Measurements from ENCODE around the gene MAD1L1.

Gene MAD1L1

DNA sequence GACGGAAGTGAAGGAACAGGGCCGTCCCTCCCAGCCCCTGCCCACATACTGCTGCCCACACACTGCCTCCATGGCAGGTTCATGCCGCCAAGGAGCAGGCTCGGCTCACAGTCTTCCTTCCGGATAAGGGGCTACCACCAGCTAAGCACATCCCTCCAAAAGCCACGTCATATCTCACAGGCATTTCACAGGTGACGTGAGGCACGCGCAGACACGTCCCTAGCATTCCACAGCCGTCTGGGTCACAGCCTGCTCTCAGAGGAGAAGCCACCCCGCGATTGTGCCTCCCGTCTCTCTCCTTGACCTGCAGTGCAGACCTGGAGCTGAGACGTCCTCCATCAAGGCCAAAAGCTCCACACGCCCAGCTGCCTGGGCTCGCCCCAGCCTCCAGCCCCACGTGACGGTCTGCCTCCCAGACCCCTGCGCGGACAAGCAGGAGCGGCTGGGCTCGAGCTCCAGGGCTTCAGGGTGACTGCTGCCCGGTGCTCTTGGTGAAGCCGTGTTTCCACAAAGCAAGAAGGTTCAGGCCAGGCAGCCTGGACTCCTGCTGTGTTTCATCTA is 114.0 kb downstream of the MAD1L1 start:
- no peak for DNase-seq (ENCODE audit: low read depth, low spot score)

DNA sequence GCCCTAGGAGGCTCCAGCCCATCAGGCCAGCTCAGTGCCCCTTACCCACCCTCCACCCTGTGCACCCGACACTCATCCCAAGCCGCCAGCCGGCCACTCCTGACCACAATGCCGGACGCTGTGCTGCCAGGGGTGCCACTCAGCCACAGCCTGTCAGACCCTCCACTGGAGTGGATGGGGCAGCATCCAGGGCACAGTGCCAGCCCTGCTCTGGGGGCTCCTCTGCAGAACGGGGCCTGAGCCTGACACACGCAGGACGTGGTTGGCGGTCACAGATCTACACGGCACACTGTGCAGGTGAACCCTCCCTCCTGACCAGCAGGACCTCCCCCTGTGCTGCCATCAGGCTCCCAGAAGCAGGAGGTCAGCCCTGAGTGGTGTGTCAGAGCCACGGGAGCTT is 114.7 kb downstream of the MAD1L1 start:
- no peak for DNase-seq (ENCODE audit: low read depth, low spot score)

DNA sequence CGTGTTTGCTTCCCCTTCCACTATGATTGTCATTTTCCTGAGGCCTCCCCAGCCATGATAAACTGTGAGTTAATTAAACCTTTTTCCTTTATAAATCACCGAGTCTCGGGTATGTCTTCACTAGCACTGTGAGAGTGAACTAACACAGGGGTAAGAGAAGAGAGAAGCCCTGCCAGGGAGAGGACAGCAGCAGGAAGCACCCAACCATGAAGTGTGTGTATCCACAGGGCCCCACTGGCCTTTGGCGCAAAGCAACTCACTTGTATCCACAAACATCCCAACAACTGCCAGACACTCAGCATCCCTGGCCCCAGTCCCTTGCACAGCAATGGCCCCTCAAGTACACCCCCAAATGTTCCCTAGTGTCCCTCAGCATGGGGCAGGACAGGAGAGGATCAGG is 115.1 kb downstream of the MAD1L1 start:
- DNase-seq (ENCODE audit: low read depth, low spot score), result no peak

DNA sequence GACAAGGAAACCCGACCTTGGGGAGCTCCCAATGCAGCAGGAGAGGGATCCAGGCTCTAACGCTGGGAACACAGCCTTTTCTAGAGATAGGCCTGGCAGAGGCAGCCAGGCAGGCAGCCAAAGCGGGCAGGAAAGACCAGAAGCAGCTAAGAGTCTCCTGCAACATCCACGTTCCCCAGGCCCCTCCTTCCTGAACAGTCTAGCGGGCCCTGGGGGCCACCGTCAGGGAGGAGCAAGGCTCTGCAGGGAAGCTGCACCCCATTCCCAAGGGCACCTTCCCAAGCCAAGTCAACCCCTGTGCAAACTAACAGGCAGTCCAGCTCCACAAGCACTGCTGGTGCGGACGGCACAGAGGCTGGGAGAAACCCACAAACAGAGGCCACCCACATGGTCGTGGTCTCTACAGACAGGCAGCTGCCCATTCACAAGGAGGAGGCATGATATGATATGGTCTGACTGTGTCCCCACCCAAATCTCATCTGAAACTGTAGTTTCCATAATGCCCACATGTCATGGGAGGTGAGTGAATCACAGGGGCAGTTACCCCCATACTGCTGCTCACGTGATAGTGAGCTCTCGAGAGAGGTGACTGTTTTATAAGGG is 115.7 kb downstream of the MAD1L1 start:
- DNase-seq (ENCODE audit: low read depth, low spot score), result no peak

DNA sequence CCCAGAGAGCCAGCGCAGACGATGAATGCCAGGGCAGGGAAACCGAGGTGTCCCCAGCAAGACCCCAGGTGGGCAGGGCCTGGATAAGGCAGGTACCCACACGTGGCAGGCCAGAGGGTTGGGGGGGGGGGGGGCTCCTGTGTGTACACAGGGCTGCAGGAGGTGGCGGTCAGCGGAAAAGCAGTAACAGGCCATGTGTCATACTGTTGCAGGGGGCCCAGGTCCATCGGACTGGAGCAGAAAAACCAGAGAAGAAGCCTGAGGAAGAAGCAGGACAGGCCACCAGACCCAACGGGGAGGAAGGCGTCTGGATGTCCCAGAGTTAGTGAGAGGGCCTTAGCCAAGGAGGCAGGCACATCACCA is 116.3 kb downstream of the MAD1L1 start:
- no peak for DNase-seq (ENCODE audit: low read depth, low spot score)

DNA sequence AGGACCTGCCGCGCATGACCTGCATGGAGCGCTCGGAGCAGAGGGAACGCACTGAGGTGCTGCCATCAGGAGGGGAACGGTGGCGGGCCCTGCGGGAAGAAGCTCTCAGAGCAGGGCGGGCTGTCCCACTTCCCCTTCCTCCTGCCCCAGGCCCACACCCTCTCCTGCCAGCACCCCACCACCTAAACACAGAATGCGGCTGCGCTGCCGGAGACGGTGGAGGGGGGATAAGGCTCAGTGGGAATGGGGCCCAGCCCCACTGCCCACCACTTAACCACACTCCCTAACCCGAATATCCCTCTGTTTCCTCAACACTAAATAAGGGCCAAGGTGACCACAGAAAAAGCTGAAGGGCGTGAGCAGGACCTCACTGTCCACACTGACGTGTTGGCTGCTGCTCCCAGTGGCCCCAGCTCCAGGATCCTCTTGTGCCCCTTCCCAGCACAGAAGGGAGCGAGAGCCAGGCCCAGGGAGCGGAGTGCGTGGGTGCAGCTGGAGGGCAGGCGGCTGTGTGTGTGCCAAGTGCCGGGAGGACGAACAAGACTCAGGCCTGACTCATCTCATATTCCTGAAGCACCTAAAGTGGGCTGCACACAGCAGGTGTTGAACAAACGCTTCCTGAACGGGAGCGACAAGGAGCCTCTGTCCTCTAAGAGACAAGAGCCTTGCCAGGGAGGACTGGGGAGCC is 116.8 kb downstream of the MAD1L1 start:
- no peak for DNase-seq (ENCODE audit: low read depth, low spot score)

DNA sequence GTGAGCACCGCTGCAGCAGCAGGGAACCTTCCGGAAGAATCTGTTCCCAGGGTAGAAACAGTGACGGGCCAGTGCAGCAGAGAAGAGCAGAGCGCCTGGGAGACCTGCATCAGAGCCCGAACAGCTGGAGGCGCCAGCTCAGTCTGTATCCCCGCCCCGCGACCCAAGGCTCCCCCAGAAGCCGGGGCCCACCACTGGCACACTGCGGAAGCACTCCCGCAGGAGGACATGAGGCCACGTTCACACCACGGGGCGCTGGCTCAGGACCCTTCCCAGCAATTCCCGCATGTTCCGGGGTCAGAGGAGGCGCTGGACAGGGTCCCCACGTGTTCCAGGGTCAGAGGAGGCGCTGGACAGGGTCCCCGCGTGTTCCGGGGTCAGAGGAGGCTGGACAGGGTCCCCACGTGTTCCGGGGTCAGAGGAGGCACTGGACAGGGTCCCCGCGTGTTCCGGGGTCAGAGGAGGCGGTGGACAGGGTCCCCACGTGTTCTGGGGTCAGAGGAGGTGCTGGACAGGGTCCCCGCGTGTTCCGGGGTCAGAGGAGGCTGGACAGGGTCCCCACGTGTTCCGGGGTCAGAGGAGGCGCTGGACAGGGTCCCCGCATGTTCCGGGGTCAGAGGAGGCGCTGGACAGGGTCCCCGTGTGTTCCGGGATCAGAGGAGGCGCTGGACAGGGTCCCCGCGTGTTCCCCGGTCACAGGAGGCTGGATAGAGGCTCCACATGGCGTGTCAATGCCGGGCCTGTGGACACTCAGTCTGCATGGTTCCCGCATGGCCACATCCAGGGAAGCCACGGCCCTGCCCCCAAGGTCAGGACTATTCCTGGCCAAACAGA is 117.6 kb downstream of the MAD1L1 start:
- DNase-seq (ENCODE audit: low read depth, low spot score), result no peak

DNA sequence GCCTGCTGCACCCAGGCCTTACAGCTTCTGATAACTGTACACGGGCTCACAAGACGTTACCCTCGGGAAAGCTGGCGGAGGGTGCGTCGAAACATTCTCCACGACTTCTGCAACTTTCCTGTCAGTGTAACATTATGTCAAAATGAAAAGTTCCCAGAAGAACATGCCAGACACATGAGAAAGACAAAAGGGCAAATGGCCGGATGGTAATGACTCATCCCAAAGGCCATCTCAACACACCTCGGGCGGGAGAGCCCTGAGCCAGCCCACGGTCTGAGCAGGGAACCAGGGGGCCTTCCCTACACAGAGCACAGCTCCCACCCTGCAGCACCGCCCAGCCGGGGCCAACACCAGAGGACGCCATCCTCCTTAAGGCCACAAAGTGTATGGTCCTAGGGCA is 118.7 kb downstream of the MAD1L1 start:
- DNase-seq (ENCODE audit: low read depth, low spot score), result no peak

DNA sequence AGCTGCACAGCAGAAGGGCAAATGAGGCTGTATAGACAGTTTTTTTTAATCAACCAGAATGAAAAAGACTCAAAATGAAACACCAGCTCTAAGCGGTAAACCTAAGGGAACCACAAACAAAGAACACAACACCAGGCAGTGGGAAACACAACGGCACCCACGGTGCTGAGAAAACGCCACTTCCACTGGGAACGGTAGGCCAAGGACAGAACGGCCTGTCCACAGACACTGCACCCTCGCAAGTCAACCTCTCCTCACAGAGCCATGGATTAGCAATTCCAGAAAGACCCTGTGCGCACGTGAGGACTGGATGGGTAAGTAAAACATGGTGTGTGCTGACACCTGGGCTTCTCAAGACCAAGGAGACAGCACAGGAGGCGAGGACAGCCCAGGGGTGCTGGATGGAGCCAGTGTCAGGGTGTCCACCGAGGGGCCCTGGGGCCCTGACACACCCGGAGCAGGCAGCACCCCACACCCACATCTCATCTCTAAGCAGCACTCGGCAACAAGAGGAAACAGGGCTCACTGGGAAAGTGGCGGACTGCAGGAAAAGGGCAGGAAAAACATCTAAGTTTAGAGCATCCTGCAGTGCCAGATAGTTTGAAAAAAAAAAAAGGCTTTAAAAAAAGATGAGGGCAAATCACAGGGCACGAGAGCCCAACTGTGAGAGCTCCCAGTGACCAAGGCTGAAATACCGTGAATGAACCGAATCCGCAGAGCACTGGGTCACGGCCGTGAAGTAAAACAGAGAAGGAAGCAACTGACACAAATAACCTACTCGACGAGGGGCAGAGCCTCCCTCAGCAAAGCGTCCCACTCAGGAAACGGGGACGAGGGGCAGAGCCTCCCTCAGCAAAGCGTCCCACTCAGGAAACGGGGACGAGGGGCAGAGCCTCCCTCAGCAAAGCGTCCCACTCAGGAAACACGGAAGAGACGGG is 120.2 kb downstream of the MAD1L1 start:
- DNase-seq (ENCODE audit: low read depth, low spot score), result no peak

DNA sequence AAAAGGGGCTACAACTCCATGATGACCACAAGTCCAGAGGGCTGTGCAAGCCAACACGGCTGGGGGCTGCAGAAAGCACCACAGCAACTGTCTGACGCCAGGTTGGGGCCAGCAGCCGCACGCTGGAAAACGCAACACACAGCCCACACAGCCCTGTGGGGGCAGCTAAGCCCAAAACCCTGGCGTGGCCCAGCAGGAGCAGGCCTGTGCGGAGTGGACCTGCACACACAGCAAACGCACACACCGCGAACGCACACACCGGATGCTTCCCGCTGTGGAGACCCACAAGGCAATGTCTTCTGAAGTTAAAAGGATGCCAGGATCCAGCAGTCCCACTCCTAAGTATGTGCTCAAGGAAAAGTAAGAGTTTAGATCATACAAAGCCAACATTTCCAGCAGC is 121.2 kb downstream of the MAD1L1 start:
- DNase-seq (ENCODE audit: low read depth, low spot score), result no peak

DNA sequence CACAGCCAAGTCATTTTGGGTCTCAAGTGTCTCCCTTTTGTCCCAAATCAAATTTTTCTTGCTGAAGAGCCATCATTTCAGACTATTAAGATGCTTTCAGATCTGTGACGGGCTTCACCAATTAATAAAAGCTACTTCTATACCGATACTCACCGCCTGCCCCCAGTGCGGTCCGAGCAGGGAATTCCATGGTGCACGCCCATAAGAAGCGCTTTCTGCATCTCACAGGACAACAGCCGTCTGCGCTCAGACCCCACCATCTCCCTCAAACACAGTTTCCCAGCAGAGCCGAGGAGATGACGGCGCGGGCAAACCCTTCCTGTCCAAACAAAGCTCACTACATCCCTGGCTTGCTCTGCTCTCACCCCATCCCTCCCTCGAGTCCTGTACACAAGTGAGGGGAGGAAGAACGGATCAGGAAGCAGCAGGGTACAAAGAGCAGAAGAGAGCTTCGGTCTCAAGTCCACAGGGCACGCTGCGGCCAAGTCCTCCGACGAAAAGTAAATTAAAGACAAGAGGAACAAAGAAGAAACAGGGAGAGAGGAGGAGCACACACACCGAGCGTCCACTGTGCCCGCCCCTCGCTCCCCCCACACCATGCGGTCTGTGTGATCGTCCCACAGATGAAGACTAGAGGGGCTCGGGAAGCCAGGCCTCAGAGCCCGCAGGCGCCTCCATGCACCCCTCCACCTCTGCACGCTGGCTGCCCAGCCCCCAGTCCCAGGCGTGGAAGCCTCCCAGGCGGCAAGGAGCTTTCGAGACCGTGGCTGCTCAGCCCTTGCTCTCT is 121.9 kb downstream of the MAD1L1 start:
- no peak for DNase-seq (ENCODE audit: low read depth, low spot score)

DNA sequence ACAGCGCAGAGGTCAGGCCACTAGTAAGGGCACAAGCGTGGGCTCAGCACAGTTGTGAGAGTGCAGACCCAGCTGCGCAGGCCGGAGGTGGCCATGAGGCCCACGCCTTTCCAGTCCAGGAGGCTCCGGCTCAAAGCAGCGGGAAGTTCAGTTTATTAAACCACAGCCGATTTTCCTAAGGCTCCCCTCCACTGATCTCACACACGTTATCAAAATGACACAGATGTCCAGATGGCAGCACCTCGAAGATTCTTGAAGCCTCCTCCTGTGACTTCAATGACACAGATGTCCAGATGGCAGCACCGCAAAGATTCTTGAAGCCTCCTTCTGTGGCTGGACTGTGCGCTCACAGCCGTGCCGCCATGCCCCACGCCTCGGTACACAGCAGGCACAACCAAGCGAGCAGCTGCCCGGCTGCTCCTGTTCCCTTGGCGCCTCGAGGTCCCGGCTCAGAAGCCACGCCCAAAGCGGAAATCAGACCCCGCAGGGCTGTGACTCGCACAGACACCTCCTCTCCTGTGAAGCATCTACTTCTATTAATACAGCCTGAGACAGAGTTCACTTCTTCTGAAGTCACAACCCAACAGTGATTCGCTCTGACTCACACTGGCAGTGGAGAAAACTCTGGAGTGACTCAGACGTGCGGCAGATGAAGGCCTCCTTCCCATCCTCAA is 122.7 kb downstream of the MAD1L1 start:
- no peak for DNase-seq (ENCODE audit: low read depth, low spot score)

DNA sequence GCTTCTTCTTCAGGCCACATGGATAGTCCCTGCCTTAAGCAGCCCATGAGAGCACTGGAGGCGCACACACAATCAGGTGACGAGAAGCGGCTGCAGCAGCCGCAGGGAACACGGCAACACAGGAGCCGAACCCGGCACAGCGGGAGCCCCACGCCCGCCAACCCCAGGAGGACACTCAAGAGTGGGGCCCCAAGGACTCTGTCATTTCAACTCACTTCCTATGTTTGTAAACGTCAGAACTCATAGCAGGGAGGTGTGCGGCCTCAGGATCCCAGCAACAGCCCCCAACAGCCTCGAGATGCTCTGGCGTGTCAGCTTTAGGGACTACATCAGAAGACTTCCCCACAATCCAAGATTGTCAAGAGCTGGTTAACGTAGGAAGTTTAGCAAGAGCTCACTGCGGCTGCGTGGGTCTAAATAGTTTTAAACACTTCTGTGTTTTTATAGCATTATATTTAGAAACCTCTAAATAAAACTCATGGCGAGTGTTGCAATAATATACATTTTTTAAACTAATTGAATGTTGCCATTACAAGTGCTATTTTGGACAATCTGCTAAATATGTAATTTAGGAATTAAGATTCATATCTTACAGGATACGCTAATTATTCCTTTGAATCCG is 123.4 kb downstream of the MAD1L1 start:
- DNase-seq (ENCODE audit: low read depth, low spot score), result no peak

DNA sequence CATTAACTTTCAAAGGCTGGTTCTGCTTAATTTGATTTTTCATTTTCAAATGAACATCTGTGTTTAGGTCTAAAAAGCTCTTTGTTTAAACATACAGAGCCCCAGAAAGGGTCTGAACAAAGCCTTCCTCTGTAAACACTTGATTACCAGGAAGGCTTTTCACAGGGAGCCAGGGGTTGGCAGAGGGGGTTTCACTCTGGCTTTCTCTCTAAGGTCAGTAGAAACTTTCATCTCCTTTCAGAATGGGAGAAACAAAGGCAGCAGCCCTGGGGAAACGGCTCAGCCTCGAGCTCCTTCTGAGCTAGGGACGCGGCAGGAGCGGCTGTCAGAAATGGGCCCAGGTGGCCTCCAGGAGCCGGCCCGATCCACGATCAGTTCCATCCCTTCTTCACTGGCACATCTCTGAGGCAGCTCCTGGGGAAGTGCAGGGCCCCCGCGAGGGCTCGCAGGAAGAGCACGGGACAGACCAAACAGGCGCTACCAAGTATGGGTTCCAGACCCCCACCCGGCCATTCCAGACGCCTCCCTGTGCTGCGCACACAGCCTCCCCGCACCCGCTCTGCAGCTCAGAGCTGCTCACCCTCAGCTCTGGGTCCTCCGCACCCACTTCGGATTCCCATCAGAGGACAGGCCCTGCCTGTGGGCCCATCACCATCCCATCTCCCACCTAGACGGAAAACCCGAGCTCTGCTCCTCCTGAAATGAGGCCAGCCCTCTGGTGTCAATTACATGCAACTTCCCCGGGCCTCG is 124.1 kb downstream of the MAD1L1 start:
- DNase-seq (ENCODE audit: low read depth, low spot score), result no peak

DNA sequence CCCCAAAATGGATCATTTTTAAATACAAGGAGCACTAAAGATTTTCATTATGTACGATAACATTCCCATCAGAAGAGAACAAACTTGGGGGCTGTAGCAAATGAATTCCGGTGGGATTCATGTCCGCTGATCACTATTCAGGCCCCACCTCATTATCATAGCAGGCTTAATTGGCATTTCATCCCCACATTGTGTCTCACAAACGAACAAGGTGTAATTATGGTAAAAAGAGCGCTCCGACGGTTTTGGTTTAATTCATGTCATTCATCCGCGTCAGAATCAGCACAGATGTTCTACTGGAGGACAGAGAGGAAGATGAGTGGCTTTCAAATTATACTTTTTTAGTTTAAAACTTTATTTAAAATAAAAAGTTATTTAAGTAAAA is 124.7 kb downstream of the MAD1L1 start:
- no peak for DNase-seq (ENCODE audit: low read depth, low spot score)

DNA sequence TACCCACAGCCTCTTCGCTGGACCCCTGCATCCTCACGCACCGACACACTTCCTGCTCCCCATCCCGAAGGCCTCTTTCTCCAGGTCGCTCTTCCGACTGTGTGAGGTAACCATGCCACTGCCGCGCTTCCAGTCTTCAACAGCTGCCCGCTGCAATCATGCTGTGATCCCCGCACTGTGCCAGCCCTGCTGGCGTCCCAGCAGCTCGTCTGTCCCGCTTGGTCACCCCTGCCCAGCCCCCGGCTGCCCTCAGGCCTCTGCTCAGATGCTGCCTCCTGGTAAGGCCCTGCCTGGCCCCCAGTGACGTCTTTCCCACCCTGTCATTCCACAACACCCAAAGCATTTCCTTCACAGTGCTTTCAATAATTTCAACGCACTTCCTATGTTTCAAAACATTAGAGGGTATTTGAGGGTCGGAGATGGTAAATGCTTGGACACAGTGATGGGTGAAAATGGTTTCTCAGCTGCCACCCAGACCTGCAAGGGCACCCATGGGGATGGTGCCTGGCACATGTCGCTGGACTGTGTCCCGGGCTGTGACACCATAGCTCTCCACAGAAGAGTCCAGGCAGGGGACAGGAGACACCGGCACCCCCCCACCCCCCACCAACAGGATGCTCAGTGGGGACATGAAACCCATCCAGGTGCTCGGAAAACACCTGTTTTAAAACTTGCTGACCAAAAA is 125.2 kb downstream of the MAD1L1 start:
- DNase-seq (ENCODE audit: low read depth, low spot score), result no peak

DNA sequence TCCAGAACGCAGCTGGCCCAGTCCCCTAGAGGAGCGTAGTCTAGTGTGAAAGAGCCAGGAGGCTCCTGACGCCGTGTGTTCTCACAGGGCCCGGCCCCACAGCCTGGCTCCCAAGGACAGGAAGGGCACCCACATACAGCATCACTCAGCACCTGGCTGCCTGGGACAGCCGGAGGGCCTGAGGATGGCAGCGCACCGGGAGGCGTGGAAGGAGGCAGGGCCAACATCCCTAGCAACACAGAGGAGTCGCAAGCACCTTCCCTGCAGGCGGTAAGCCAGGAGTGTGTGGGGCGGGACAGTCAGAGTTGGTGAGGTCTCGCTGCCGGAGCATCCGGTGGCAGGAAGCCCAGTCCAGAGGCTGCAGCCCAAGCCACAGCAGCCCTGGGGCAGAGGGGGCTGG is 125.8 kb downstream of the MAD1L1 start:
- no peak for DNase-seq (ENCODE audit: low read depth, low spot score)

DNA sequence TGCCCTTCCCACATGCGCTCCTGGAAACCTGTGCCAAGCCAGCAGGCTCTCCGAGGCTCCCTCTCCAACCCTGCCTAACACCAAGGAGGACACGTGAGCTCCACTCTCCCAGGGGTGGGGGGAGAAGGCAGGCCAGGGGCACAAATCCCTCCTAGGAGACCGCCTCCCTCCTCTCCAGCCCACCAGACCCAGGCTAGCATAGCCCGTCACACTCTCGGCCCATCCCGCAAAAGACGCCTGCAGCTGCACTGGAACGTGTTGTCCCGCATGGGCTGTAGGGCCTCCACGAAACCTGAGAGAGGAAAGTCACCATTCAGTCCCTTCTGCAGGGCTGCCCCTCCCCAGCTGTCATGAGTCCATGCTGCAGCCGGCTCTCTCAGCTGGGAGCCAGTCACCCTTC is 126.3 kb downstream of the MAD1L1 start:
- DNase-seq (ENCODE audit: low read depth, low spot score), result no peak
